Kidney epithelial cell (primary cell): ENCODE measurements around the gene FCN3. TPM values are rescaled to one million over a fixed set of nuclear protein-coding genes. Genes with fewer than 3 reads are reported as not detected.

Experiments
- DNase-seq: peaks from one replicate; pipeline ENCODE4 v3.0.0-alpha.2; 2010; ENCODE audit warnings: low read depth
- H3K27me3 ChIP-seq: 2 replicates; pipeline ENCODE4 v1.6.0; 2011; ENCODE audit warnings: low read length; ENCODE audit not compliant: control insufficient read depth, insufficient read depth
- H3K36me3 ChIP-seq: 2 replicates; pipeline ENCODE4 v1.5.1; 2011; ENCODE audit warnings: low read length; ENCODE audit not compliant: control insufficient read depth, insufficient read depth
- H3K4me3 ChIP-seq: 2 replicates; pipeline ENCODE4 v1.5.1; 2011; ENCODE audit warnings: low read depth, mild to moderate bottlenecking, control low read depth, low read length
- total RNA-seq: library from RNA; depleted of rRNA; stranded (reverse); fragments of >200 nt; gene quantifications from 2 replicates; pipeline ENCODE4 v1.2.3, GENCODE V29; 2015
- TF ChIP-seq, protein P1 (sequence below): IDR thresholded peaks from 2 replicates; pipeline ENCODE4 v1.5.1; 2011; ENCODE audit warnings: mild to moderate bottlenecking, moderate library complexity, low read length, control low read depth, inconsistent platforms; ENCODE audit not compliant: insufficient read depth, poor library complexity, severe bottlenecking

The FCN3 gene
- total RNA-seq, 1 donor from 2014 or later = not detected

DNA sequence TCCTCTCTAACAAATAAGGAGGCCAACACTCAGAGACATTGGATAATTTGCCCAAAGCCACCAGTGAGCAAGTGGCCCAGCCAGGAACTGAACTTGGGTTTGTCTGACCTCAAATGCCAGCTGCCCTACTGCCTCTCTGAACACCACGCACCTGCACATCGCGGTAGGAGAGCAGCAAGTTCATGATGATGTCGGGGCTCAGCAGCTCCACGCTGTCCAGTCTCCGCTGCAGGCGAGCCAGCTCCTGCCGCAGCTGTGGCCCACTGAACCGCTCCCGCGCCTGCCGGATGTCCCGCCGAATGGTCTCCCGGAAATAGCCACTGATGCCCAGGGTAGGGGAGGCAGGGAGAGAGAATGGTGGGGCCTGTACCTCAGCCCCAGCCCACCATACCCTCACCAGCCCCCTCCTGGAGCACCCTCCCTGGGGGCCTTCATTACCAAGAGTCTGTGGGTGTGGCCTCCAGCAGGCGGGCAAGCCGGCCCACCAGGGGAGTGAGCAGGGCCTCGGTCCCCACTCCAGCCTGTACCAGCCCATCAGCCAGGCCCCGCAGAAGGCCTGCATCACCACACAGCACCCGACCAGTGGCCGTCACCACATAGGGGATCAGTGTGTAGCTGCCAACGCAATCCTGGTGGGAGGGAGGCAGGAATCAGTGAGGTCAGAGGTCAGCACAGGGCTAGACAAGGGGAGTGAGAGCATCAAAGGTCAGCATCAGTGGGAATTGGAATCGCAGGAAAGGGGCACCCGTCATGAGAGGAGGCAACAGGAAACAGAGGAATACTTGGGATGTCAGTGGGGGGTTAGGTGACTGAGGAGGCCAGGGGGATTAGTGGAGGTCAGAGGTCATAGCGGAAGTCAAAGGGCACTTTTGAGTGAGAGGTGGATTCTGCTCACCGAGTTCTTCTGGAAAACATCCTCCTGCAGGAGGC is 10.6 kb downstream of the FCN3 start:
- TF ChIP-seq, protein P1, sequence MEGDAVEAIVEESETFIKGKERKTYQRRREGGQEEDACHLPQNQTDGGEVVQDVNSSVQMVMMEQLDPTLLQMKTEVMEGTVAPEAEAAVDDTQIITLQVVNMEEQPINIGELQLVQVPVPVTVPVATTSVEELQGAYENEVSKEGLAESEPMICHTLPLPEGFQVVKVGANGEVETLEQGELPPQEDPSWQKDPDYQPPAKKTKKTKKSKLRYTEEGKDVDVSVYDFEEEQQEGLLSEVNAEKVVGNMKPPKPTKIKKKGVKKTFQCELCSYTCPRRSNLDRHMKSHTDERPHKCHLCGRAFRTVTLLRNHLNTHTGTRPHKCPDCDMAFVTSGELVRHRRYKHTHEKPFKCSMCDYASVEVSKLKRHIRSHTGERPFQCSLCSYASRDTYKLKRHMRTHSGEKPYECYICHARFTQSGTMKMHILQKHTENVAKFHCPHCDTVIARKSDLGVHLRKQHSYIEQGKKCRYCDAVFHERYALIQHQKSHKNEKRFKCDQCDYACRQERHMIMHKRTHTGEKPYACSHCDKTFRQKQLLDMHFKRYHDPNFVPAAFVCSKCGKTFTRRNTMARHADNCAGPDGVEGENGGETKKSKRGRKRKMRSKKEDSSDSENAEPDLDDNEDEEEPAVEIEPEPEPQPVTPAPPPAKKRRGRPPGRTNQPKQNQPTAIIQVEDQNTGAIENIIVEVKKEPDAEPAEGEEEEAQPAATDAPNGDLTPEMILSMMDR = no peak
- peaks cover 2% of the 10 kb centered on the region for H3K27me3 ChIP-seq
- no peak overlapping the region for H3K4me3 ChIP-seq
- peaks cover 1% of the 10 kb centered on the region for H3K36me3 ChIP-seq
- no peak for DNase-seq

GRCh38 chr1:27361553-27361952 is 13.1 kb downstream of the FCN3 start:
- Histone ChIP-seq H3K4me3 (no peak overlapping the region), H3K27me3 (peaks cover 2% of the 10 kb centered on the region), H3K36me3 (peaks cover 2% of the 10 kb centered on the region)
- no peak for DNase-seq
- TF ChIP-seq, protein P1 = no peak

- H3K27me3 ChIP-seq = peaks cover 2% of the 10 kb centered on the region
- TF ChIP-seq, protein P1 = no peak
- DNase-seq = no peak
- H3K4me3 ChIP-seq = no peak overlapping the region
- peaks cover 2% of the 10 kb centered on the region for H3K36me3 ChIP-seq
These were observed 13.6 kb downstream of the FCN3 start for GRCh38 chr1:27361044-27361402.

GRCh38 chr1:27360159-27361043 is 14.2 kb downstream of the FCN3 start:
- peaks cover 3% of the 10 kb centered on the region for H3K36me3 ChIP-seq
- TF ChIP-seq, protein P1 = no peak
- peak overlapping the region; percentile 27 for H3K4me3 ChIP-seq
- H3K27me3 ChIP-seq = peaks cover 2% of the 10 kb centered on the region
- no peak for DNase-seq

- Histone ChIP-seq H3K36me3 (peaks cover 3% of the 10 kb centered on the region), H3K27me3 (peaks cover 2% of the 10 kb centered on the region), H3K4me3 (no peak overlapping the region)
- DNase-seq = no peak
- TF ChIP-seq, protein P1 = no peak
These were observed 14.8 kb downstream of the FCN3 start for GRCh38 chr1:27359822-27360158.
